ENCODE data around the gene ATXN7L1. TPM values are rescaled to one million over a fixed set of nuclear protein-coding genes. Genes with fewer than 3 reads are reported as not detected.

ATXN7L1 gene
- total RNA-seq, 1 experiment from 2014 or later: 24.3 TPM

DNA sequence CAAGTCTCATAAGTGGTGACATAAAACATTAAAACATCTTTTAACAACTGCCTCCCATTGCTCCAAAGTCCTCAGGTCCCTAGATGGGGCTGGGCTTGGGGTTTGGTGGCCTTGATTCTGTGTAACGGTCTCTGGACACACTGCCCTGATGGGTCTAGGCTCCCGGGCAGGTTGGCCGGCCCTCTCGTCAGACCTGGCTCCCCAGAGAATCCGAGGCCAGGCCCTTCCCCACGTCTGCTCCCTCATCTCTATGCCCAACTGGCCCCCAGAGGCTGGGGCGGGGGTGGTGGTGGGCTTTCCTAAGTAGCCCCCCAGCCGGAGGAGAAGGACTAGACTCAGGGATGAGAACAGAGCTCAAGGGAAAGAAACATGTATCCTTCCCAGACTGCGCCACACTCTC, 263.6 kb downstream of the ATXN7L1 start:
- Histone ChIP-seq H4K5ac (ENCODE audit: insufficient read length, low read depth, low read length) (no peak overlapping the region), H3K79me2 (ENCODE audit: insufficient read depth, low read length) (no peaks in the 10 kb centered on the region), H2BK15ac (ENCODE audit: low read depth, low read length) (no peak overlapping the region), H2BK5ac (ENCODE audit: insufficient read length, low read length) (no peak overlapping the region), H3T11ph (ENCODE audit: low read length) (no peak overlapping the region), H2AFZ (ENCODE audit: low read length) (no peak overlapping the region), H2AK5ac (ENCODE audit: insufficient read length, low read length) (no peak overlapping the region), H3K18ac (ENCODE audit: insufficient read length, low read depth, low read length) (no peak overlapping the region), H3K27ac (ENCODE audit: insufficient read length, low read depth, low read length) (no peak overlapping the region), H2BK12ac (ENCODE audit: insufficient read length, low read depth, low read length) (no peak overlapping the region), H3K14ac (ENCODE audit: insufficient read depth, low read length) (no peak overlapping the region), H3K23ac (ENCODE audit: insufficient read length, low read depth, low read length) (no peak overlapping the region), H4K91ac (ENCODE audit: insufficient read length, low read depth, low read length) (no peak overlapping the region), H2BK20ac (ENCODE audit: low read depth, low read length, poor library complexity, severe bottlenecking) (no peak overlapping the region), H3K4ac (ENCODE audit: low read depth, low read length) (no peak overlapping the region), H3K4me1 (ENCODE audit: insufficient read depth, low read length) (no peaks in the 10 kb centered on the region), H3K9ac (ENCODE audit: extremely low read depth, insufficient read length, low read length) (no peak overlapping the region), H3K23me2 (ENCODE audit: insufficient read length, low read depth, low read length, poor library complexity, severe bottlenecking) (no peaks in the 10 kb centered on the region), H3K4me2 (ENCODE audit: insufficient read depth, insufficient read length, low read length) (no peak overlapping the region), H4K8ac (replicated peaks; ENCODE audit: insufficient read length, low read depth, low read length) (no peak overlapping the region), H3K79me1 (ENCODE audit: insufficient read depth, low read depth, low read length, poor library complexity, severe bottlenecking) (no peaks in the 10 kb centered on the region), H4K20me1 (ENCODE audit: control insufficient read depth, insufficient read depth, insufficient read length) (no peaks in the 10 kb centered on the region), H3K9me3 (ENCODE audit: control insufficient read depth, low read depth, low read length) (no peaks in the 10 kb centered on the region), H3K27me3 (ENCODE audit: insufficient read depth, low read length) (no peaks in the 10 kb centered on the region), H2BK120ac (ENCODE audit: low read depth, low read length, poor library complexity, severe bottlenecking) (no peak overlapping the region), H3K56ac (ENCODE audit: insufficient read length, low read depth, low read length) (no peak overlapping the region)
- peaks cover 11 to 34% (median 34%) of the 10 kb centered on the region in 3 experiments for H3K36me3 Mint-ChIP-seq (ENCODE audit: insufficient read depth in 1 of 3, low read depth in 3 of 3)
- no peaks in the 10 kb centered on the region for H3K27me3 Mint-ChIP-seq (ENCODE audit: low read depth)
- H3K4me1 Mint-ChIP-seq: peaks cover 0 to 10% of the 10 kb centered on the region in 2 experiments
- no peaks in the 10 kb centered on the region; a peak in 1 of 5 replicates for H3K9me3 Mint-ChIP-seq
- TF ChIP-seq, protein P1, sequence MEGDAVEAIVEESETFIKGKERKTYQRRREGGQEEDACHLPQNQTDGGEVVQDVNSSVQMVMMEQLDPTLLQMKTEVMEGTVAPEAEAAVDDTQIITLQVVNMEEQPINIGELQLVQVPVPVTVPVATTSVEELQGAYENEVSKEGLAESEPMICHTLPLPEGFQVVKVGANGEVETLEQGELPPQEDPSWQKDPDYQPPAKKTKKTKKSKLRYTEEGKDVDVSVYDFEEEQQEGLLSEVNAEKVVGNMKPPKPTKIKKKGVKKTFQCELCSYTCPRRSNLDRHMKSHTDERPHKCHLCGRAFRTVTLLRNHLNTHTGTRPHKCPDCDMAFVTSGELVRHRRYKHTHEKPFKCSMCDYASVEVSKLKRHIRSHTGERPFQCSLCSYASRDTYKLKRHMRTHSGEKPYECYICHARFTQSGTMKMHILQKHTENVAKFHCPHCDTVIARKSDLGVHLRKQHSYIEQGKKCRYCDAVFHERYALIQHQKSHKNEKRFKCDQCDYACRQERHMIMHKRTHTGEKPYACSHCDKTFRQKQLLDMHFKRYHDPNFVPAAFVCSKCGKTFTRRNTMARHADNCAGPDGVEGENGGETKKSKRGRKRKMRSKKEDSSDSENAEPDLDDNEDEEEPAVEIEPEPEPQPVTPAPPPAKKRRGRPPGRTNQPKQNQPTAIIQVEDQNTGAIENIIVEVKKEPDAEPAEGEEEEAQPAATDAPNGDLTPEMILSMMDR (conservative IDR thresholded peaks at IDR 0.05): no peak
- no peak for DNase-seq
- WGBS (ENCODE audit: extremely low coverage, insufficient read length, low lambda C conversion rate): no CpG with 5 or more reads among the region's 9 CpGs
- H3K4me3 Mint-ChIP-seq: no peak overlapping the region
- no peak overlapping the region for H3K27ac Mint-ChIP-seq
